Muscle of back (tissue), 11 donors: ENCODE results near the gene PRICKLE2. TPM values are rescaled to one million over a fixed set of nuclear protein-coding genes. Genes with fewer than 3 reads are reported as not detected.
A peak's percentile ranks its signal among the peaks of the same experiment; 100 is the strongest.
"Not testable (repeated sequence)": the region's sequence is repeated elsewhere in the genome, so short reads cannot be mapped to it uniquely, and the experiment has no call there.

Experiments used
- DNase-seq, 3 donors: peaks; one replicate each; pipeline versions ENCODE4 v3.0.0 to v3.0.0-alpha.2; 2013
- polyA plus RNA-seq, 10 donors: library from polyadenylated mRNA; unstranded; fragments of 120-200 nt; gene quantifications; one replicate each; pipeline ENCODE4 v1.2.1, GENCODE V29; 2013; ENCODE audit not compliant: insufficient read length in 10 of 10

The PRICKLE2 gene
- polyA plus RNA-seq, 10 donors: 6.6 to 15.5 (median 9.7) TPM

DNA sequence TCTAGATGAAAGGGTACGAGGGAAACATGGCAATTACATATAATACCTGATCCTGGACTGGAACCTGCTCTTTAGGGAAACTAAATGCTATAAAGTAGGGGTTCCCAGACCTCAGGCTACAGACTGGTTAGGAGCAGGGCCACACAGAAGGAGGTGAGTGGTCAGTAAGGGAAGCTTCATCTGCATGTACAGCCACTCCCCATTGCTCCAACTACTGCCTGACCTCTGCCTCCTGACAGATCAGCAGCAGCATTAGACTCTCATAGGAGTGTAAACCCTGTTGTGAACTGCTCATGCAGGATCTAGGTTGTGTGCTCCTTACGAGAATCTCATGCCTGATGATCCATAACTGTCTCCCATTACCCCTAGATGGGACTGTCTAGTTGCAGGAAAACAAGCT lies 123.1 kb downstream of the PRICKLE2 start:
- DNase-seq: no peak

DNA sequence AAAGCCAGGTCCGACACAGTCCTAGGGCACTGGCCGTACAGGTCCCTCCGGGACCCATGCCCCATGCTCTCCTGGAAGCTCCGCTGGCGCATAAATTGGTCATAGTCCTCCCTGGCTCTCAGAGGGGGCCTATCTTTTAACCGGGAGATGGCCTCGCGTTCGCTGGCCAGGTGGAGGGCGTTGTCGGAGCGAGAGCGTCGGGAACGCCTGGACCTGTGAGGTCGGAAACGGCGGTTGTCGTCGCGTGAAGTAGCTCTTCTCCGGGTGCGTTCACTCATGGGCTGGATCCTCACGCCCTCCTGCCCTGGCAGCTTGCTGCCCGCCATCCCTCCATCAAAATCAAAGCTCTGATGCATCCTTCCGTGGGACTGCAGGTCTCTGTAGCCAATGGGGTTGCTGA lies 126.0 kb downstream of the PRICKLE2 start:
- DNase-seq: no peak

DNA sequence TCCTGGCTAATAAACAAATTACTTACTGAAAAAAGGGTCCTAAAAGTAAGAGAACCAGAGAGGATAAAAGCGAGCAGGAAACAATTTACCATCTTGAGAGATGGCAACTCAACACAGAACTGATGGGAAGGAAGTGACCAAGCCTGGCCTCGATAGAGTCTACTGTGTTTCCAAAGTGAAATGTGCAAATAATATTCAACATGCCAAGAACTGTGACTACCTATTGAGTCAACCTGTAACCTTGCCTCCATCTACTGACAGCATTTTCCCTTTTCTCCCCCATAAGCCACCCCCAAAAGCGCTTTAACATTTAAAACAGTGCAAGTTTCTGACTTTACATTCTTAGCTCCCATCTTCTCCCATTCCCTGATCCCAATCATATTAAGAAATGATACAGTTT lies 126.6 kb downstream of the PRICKLE2 start:
- DNase-seq: no peak

DNA sequence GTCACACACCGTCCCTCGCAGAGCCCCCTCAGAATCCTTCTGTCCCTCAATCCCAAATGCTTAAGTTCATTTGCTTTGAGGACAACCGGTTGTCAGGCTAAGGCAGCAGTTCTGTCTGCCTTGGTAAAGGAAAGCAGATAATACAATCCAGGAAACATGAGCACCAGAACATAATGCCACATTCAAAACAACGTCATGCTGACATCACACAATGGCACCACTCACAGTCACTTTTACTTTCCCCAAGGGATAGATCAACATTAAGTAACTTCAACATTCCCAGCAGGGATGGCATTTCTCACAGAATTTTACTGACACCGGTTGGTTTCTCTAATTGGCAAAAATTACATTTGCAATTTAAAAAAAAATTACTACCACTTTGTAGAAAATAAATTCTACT lies 127.3 kb downstream of the PRICKLE2 start:
- DNase-seq: no peak

DNA sequence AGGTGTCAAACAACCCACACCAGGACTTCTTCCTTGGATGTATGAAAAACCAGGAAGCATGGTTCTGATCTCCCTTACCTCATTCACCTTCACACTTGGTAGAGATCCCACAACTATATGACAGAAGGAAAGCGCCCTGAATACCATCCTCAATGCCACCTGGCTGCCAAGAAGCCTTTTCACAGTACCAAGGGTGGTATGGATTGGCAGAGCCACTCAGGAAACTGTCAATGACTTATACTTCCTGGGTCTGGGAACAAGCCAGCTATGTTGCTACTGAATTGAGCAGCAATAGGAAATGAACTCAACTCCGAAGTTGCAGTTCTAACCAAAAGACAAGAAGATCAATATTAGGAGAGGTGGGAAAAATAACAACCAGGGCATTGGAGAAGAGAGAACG lies 129.5 kb downstream of the PRICKLE2 start:
- DNase-seq: no peak

DNA sequence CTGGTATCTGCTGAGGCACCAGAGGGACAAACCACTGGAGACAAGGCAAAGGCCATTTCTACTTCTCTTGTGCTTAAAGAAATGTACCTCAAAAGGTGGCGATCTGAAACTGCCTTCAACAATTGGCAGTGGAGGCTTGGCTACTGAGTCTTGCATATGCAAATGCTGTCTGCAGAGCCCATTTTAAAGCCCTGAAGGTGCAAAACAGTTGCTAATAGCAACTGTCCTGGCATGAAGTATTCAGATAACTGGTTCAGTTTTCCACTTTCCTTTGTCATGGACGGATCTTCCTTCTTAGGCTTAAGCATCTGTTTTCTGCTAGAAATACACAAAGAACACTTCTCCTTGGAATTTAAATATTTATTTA lies 130.6 kb downstream of the PRICKLE2 start:
- no peak for DNase-seq

DNA sequence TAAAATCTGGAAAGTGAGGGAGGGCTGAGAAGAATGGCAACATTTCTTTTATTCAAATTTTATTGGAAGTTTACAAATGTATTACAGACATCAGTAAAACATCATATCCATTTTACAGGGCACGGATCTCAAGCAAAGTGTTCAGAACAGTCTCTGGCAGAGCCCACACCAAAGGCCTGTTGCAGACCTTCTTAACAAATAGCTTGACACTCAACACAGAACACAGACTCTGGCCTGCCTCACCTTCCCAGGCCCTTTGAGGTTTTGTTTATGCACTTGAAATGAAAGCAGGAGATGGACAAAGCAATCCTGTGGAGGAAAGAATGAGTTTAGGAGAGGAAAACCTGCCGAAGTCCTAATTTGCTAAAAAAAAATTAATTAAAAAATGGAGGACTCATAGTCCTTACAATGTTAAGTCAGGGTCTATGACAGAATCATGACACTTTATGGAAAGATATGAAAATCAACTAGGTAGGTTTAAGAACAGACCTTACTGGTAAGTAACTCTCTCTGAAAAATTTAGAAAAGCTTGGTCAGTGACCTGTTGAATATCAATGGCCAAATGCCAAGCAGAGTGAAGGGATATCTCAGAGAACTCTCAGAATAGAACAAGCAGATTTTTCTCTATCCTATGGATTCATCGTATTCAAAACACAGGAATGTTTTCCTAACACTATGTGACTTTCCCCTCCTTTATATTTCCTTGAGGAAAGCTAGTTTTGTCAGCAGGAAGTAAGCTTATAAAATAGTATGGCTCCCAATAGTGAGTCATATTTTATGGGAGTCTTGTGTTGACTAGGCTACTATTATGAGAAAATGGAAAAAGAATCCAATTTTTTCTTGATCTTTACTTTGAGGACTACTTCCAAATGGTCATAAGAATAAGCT lies 131.2 kb downstream of the PRICKLE2 start:
- no peak for DNase-seq

DNA sequence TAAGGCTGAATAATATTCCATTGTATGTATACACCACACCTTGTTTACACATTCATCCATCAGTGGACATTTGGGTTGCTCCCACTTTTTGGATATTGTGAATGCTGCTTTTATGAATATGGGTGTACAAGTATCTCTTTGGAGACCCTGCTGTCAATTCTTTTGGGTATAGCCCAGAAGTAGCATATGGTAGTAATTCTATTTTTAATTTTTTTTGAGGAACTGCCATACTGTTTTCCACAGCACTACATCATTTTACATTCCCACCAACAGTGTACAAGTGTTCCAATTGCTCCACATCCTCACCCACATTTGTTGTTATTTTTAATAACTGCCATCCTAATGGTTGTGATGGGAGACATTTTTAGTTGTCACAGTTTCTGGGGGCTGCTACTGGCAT lies 132.1 kb downstream of the PRICKLE2 start:
- no peak for DNase-seq

DNA sequence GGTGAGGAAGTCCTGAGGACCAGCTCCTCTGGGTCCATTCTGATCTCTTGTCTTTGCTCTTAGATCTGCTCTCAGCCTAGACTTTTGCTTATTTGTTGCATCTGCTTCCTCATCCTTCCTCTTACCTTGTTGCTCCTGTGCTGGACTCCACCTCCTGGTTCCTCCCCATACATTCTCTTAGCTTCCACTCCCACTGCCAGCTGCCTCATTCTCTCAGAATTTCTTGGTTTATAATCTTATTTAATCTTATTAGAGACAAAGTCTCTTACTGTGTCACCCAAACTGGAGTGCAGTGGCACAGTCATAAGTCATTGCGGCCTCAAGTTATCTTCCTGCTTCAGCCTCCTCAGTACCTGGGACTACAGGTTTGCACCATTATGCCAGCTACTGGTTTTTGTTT lies 133.8 kb downstream of the PRICKLE2 start:
- DNase-seq: no peak

- DNase-seq: not testable (repeated sequence)
Observed at GRCh38 chr3:64089386-64089785, 135.9 kb downstream of the PRICKLE2 start.

GRCh38 chr3:64088408-64089205 lies 136.7 kb downstream of the PRICKLE2 start:
- DNase-seq: no peak

DNA sequence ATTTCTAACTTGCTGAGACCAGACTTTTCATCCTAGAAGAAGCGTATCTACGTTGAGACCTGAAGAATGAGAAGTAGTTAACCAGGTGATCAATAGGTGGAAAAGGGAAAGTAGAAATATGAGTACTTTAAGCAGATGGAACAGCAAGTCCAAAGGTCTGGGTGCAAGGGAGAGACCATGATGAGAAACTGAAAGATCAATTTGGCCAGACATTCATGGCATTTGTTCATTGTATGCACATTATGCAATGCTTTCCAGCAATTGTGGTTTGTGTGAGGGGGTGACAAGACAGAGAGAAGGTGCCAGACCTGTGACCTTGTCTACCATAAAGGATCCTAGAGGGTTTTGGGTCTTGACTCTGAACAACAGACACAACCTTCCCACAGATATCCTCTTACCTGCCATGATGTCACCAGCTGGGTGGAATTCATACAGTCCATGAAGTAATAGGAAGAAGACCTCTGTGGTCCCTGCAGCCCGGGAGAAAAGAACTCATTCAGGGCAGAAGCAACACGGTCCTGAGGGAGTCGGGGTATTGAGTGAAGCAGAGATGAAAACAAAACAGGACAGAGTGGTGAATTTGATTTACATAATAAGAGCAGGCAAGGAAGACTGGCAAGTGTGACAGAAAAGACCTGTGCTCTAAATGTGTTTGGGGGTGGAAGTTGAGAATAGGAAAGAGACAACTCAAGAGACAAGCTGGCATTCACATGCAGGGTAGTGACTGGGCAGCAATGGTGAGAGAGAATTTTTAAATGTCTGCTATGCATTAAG lies 138.6 kb downstream of the PRICKLE2 start:
- no peak for DNase-seq

- peak in 1 of 3 donors; percentile 73 for DNase-seq
Observed at GRCh38 chr3:64084640-64085039, 140.6 kb downstream of the PRICKLE2 start.

GRCh38 chr3:64083575-64083974 lies 141.7 kb downstream of the PRICKLE2 start:
- DNase-seq: no peak

DNA sequence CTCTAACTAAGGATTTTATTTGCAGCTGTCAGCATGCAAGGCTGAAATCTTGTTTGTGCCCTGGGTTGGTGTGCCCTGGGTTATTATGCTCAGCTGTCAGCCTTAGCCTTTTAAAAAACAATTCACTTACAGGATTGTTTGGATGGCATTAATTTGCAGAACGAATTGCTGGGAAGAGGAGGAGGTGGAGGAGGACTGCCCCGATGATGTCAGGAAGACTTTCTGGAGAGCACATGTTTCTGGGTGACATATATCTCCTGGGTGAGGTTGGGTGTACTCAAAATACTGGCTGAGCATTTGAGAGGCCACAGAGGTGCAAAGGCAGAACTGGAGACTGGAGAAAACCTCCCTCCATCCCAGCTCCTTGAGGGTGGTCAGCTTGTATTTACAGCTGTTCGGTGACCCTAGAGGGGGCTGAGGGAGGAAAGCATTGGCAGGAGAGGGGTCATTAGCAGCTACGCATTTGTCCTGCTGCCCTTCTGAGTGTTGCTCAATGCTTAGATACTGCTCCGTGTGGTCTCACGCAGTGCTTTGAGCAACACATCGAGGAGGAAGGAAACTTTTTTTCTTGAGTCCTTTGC lies 142.2 kb downstream of the PRICKLE2 start:
- no peak for DNase-seq

DNA sequence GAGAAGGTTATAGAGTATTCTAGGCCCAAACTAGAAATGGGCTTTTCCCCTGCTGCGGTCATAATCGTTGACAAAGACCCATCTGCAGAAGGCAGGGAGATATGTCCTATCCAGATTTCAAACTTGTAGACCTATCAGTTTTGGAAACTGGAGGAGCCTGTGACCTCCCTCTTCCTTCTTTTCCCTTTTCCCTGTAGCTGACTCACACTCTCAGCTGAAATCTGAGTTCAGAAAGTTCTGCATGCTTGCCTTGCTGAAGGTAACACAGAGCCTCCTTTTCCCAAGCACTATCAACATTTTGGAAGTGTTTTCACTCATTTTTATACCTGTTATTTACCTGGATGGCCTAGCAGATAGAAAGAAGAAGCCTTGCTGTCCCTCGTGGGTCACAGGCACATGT lies 142.9 kb downstream of the PRICKLE2 start:
- DNase-seq: no peak

GRCh38 chr3:64081235-64081630 lies 144.0 kb downstream of the PRICKLE2 start:
- no peak for DNase-seq

GRCh38 chr3:64080616-64081234 lies 144.5 kb downstream of the PRICKLE2 start:
- DNase-seq: no peak

- DNase-seq: no peak
Observed at GRCh38 chr3:64079369-64080150, 145.7 kb downstream of the PRICKLE2 start.

GRCh38 chr3:64078966-64079365 lies 146.3 kb downstream of the PRICKLE2 start:
- no peak for DNase-seq
